HEK293T (cell line): ENCODE data around the gene GAB1.

Experiments
- CTCF ChIA-PET: fragments of 350-600 bp; formaldehyde crosslinking; extraction: SDS; loops from one replicate; lab custom pipeline; 2021; ENCODE audit warnings: antibody characterized with exemption, inconsistent platforms; lab: Yijun Ruan, JAX
- POLR2A ChIA-PET: fragments of 350-600 bp; formaldehyde crosslinking; extraction: SDS; loops from one replicate; lab custom pipeline; 2020; ENCODE audit warnings: antibody characterized with exemption, inconsistent platforms; lab: Yijun Ruan, JAX
- DNase-seq: peaks from one replicate; pipeline ENCODE4 v3.0.0; 2012; ENCODE audit warnings: mixed read lengths; ENCODE audit errors: extremely low spot score
- ARNT ChIP-seq: fragments of 450-650 bp; IDR thresholded peaks from 2 replicates; pipeline ENCODE4 v1.6.1; 2017; ENCODE audit warnings: mild to moderate bottlenecking
- BHLHE40 ChIP-seq: fragments of 450-650 bp; IDR thresholded peaks from 2 replicates; pipeline ENCODE4 v1.6.1; 2016; ENCODE audit warnings: mild to moderate bottlenecking, moderate library complexity, borderline replicate concordance
- CTBP1 ChIP-seq: fragments of 450-650 bp; IDR thresholded peaks from 2 replicates; pipeline ENCODE4 v1.6.1; 2016; ENCODE audit warnings: borderline replicate concordance
- ELF4 ChIP-seq: fragments of 450-650 bp; IDR thresholded peaks from 2 replicates; pipeline ENCODE4 v1.6.1; 2017; ENCODE audit warnings: antibody characterized with exemption
- FOXA1 ChIP-seq: fragments of 450-650 bp; IDR thresholded peaks from 2 replicates; pipeline ENCODE4 v1.6.1; 2016; ENCODE audit warnings: mild to moderate bottlenecking
- FOXK2 ChIP-seq: fragments of 450-650 bp; IDR thresholded peaks from 2 replicates; pipeline ENCODE4 v1.6.1; 2016; ENCODE audit warnings: mild to moderate bottlenecking
- FOXM1 ChIP-seq: fragments of 450-650 bp; IDR thresholded peaks from 2 replicates; pipeline ENCODE4 v1.6.1; 2017; ENCODE audit warnings: mild to moderate bottlenecking, borderline replicate concordance
- HDGF ChIP-seq: fragments of 450-650 bp; IDR thresholded peaks from 2 replicates; pipeline ENCODE4 v1.6.1; 2017; ENCODE audit warnings: antibody characterized with exemption, borderline replicate concordance
- L3MBTL2 ChIP-seq: fragments of 450-650 bp; conservative IDR thresholded peaks from 2 replicates; pipeline ENCODE4 v1.6.1; 2016; ENCODE audit warnings: mild to moderate bottlenecking
- LEF1 ChIP-seq: fragments of 450-650 bp; IDR thresholded peaks from 2 replicates; pipeline ENCODE4 v1.6.1; 2017; ENCODE audit warnings: mild to moderate bottlenecking, borderline replicate concordance
- NFRKB ChIP-seq: fragments of 450-650 bp; IDR thresholded peaks from 2 replicates; pipeline ENCODE4 v1.6.1; 2016; ENCODE audit warnings: mild to moderate bottlenecking, moderate library complexity
- PKNOX1 ChIP-seq: fragments of 450-650 bp; IDR thresholded peaks from 2 replicates; pipeline ENCODE4 v1.6.1; 2016
- SP1 ChIP-seq: fragments of 450-650 bp; IDR thresholded peaks from 2 replicates; pipeline ENCODE4 v1.6.1; 2017
- SUZ12 ChIP-seq: fragments of 450-650 bp; IDR thresholded peaks from 2 replicates; pipeline ENCODE4 v1.6.1; 2016; ENCODE audit warnings: mild to moderate bottlenecking
- TARDBP ChIP-seq: fragments of 450-650 bp; IDR thresholded peaks from 2 replicates; pipeline ENCODE4 v1.6.1; 2016
- ZNF384 ChIP-seq: fragments of 450-650 bp; IDR thresholded peaks from 2 replicates; pipeline ENCODE4 v1.6.1; 2016

The GAB1 gene

GRCh38 chr4:143407474-143407873 lies 70.8 kb downstream of the GAB1 start:
- CTCF ChIA-PET: interaction anchor here (0.7 kb wide), 1 partner anchor 123 kb away, joined by 3 read pairs; no protein-coding TSS in a partner anchor
- TF ChIP-seq ZNF384 (no peak), TARDBP (no peak), ARNT (no peak), ELF4 (no peak), L3MBTL2 (no peak), HDGF (no peak), FOXA1 (no peak), PKNOX1 (no peak), NFRKB (no peak), FOXM1 (no peak), BHLHE40 (no peak), SUZ12 (no peak), LEF1 (no peak), CTBP1 (no peak), SP1 (no peak), FOXK2 (no peak)
- POLR2A ChIA-PET: no interaction called here
- DNase-seq: no peak

- ChIA-PET POLR2A (no interaction called here), CTCF (no interaction called here)
Observed at GRCh38 chr4:143407888-143408287, 71.2 kb downstream of the GAB1 start.

GRCh38 chr4:143410015-143410414 lies 73.3 kb downstream of the GAB1 start:
- CTCF ChIA-PET: interaction anchor here (0.9 kb wide), 1 partner anchor 32 kb away, joined by 3 read pairs; no protein-coding TSS in a partner anchor
- TF ChIP-seq ZNF384 (no peak), CTBP1 (no peak), FOXM1 (no peak), SP1 (no peak), LEF1 (no peak), HDGF (no peak), TARDBP (no peak), ARNT (no peak), NFRKB (no peak), SUZ12 (no peak), PKNOX1 (no peak), BHLHE40 (no peak), L3MBTL2 (no peak), FOXK2 (no peak), FOXA1 (no peak), ELF4 (no peak)
- no peak for DNase-seq
- POLR2A ChIA-PET: no interaction called here

More at GRCh38 chr4:143407888-143408287, 71.2 kb downstream of the GAB1 start:
- TF ChIP-seq TARDBP: no peak
- no peak for TF ChIP-seq LEF1
- TF ChIP-seq ELF4: no peak
- TF ChIP-seq FOXK2: no peak
- no peak for TF ChIP-seq NFRKB
- DNase-seq: no peak

GRCh38 chr4:143411527-143412419 lies 75.1 kb downstream of the GAB1 start:
- ChIA-PET POLR2A (interaction anchor here (1.2 kb wide), 1 partner anchor 75 kb away, joined by 3 read pairs; the partner anchor contains the start of gene GAB1), CTCF (interaction anchor here (0.7 to 1.4 kb wide), 2 partner anchors 10 to 14 kb away, joined by 3 to 6 read pairs; no protein-coding TSS in a partner anchor)
- DNase-seq: no peak
- TF ChIP-seq ELF4: no peak
- no peak for TF ChIP-seq ARNT
- TF ChIP-seq FOXM1: no peak
- no peak for TF ChIP-seq FOXA1
- no peak for TF ChIP-seq TARDBP
- no peak for TF ChIP-seq CTBP1
- no peak for TF ChIP-seq PKNOX1
- TF ChIP-seq LEF1: no peak
- no peak for TF ChIP-seq HDGF
- TF ChIP-seq ZNF384: no peak
- TF ChIP-seq SUZ12: no peak
- TF ChIP-seq BHLHE40: no peak
- TF ChIP-seq SP1: no peak
- TF ChIP-seq L3MBTL2: no peak
- TF ChIP-seq NFRKB: no peak
- no peak for TF ChIP-seq FOXK2

- CTCF ChIA-PET: no interaction called here
- POLR2A ChIA-PET: no interaction called here
- DNase-seq: no peak
- TF ChIP-seq FOXK2 (no peak), BHLHE40 (no peak), FOXM1 (no peak)
Observed at GRCh38 chr4:143412420-143412758, 75.7 kb downstream of the GAB1 start.
